BLaER1 (cell line): ENCODE results near the gene CNGB1.
"Not testable (repeated sequence)": the region's sequence is repeated elsewhere in the genome, so short reads cannot be mapped to it uniquely, and the experiment has no call there.

ENCODE experiments used
- H3K27ac ChIP-seq: shearing (Covaris generic); formaldehyde crosslinking; 2 replicates; pipeline ENCODE4 v1.8.1; 2022
- H3K27me3 ChIP-seq: shearing (Covaris generic); formaldehyde crosslinking; 2 replicates; pipeline ENCODE4 v1.8.1; 2022
- H3K36me3 ChIP-seq: shearing (Covaris generic); formaldehyde crosslinking; 2 replicates; pipeline ENCODE4 v1.8.1; 2022
- H3K4me1 ChIP-seq: shearing (Covaris generic); formaldehyde crosslinking; 2 replicates; pipeline ENCODE4 v1.8.1; 2022
- H3K4me2 ChIP-seq: shearing (Covaris generic); formaldehyde crosslinking; 2 replicates; pipeline ENCODE4 v1.8.1; 2022
- H3K4me3 ChIP-seq: shearing (Covaris generic); formaldehyde crosslinking; 2 replicates; pipeline ENCODE4 v1.8.1; 2022
- H3K9ac ChIP-seq: shearing (Covaris generic); formaldehyde crosslinking; 2 replicates; pipeline ENCODE4 v1.8.1; 2022
- H3K9me3 ChIP-seq: shearing (Covaris generic); formaldehyde crosslinking; 2 replicates; pipeline ENCODE4 v1.8.1; 2022
- H4K20me1 ChIP-seq: shearing (Covaris generic); formaldehyde crosslinking; 2 replicates; pipeline ENCODE4 v1.8.1; 2022
- Cebpa-rat ChIP-seq: shearing (Covaris generic); IDR thresholded peaks from 2 replicates; pipeline ENCODE4 v1.8.1; 2022

The CNGB1 gene

DNA sequence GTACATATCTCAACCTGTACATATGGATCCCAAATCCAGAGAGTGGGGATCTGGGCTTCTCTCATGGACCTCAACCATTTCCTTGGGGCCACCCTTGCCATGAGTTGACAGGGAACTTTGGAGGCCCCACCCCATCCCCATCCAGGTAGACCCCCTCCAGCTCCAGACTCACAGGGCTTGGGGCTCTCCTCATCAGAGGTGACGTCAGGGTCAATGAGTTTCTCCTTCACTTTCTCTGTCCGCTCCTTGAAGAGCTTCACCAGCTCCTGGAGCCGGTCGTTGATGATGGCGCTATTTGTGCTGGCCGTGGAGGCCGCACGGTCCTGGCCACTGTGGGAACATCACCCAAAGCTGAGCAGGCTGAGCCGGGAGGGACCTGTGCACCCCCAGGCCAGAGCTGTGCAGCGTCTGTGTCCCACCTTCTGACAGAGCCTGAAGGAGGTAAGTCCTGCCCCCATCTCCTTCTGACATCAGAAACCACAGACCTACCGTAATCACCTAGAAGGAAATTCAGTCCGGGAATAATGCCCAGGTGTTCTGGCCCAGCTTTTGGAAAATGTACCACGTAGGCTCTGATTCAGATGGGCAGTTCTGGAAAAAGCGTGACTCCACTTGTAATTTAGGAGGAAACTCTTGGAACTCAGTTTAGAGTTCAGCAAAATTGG, 50.6 kb downstream of the CNGB1 start:
- TF ChIP-seq Cebpa-rat = no peak
- H3K27ac ChIP-seq = no peak overlapping the region
- H3K4me3 ChIP-seq = no peak overlapping the region
- no peaks in the 10 kb centered on the region for H3K36me3 ChIP-seq
- H3K9ac ChIP-seq = no peak overlapping the region
- H3K27me3 ChIP-seq = peaks cover 27% of the 10 kb centered on the region
- peaks cover 18% of the 10 kb centered on the region; the same call in 1 of the 2 replicates for H4K20me1 ChIP-seq
- H3K4me2 ChIP-seq = no peak overlapping the region
- H3K4me1 ChIP-seq = peaks cover 25% of the 10 kb centered on the region
- peaks cover 13% of the 10 kb centered on the region for H3K9me3 ChIP-seq

DNA sequence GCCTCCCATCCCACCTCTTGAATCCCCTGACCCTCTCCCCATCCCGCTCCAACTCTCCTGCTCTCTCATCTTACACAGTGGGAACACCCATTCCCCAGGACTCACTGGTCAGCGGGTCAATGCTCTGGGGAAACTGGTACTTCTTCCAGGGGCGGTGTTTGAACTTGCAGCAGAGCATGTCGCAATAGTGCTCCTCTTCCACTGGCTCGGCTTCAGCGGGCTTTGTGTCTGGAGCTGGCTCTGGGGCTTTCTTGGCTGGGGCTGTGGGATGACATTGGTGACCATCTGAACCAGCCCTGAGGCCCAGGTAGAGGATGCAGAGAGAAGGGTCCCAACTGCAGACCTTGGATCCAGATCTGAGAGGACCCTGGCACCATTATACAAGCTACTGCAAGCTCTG, 51.9 kb downstream of the CNGB1 start:
- Histone ChIP-seq H3K4me3 (no peak overlapping the region), H3K36me3 (no peaks in the 10 kb centered on the region), H3K9me3 (peaks cover 13% of the 10 kb centered on the region), H3K4me1 (peaks cover 17% of the 10 kb centered on the region), H3K4me2 (no peak overlapping the region), H3K27me3 (peaks cover 41% of the 10 kb centered on the region), H4K20me1 (peaks cover 24% of the 10 kb centered on the region; the same call in 1 of the 2 replicates), H3K9ac (no peak overlapping the region), H3K27ac (no peak overlapping the region)
- 0 out of 2 replicates have a peak, but pooled peaks have one; percentile 47 for TF ChIP-seq Cebpa-rat

DNA sequence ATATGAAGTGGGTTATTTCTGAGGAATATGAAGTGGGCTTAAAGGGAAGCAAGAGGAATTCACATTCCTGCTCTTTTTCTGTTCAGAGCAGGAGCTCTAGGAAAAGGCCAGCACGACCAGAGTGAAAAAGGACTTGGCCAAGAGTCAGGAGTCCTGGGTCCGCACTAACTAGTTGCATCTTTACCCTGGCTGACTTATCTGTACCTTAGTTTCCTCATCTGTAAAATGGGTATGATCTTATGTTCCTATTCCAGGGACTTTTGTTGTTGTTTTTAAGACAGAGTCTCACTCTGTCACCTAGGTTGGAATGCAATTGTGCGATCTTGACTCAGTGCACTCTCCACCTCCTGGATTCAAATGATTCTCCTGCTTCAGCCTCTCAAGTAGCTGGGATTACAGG, 52.5 kb downstream of the CNGB1 start:
- TF ChIP-seq Cebpa-rat = no peak

DNA sequence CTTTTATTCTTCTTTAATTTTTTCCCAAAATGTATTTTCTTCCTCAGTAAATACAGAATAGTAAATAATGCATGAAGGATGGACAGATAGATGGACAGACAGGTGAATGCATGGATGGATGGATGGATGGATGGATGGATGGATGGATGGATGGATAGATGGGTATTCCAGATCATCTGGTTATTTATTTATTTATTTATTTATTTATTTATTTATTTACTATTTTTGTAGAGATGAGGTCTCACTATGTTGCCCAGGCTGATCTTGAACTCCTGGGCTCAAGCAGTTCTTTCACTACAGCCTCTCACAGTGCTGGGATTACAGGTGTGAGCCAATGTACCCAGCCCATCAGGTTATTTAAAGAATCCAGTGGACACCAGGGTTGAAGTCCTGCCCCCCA, 53.0 kb downstream of the CNGB1 start:
- H3K27ac ChIP-seq, H3K4me2 ChIP-seq, H3K9ac ChIP-seq, H3K36me3 ChIP-seq, H3K4me3 ChIP-seq: not testable (repeated sequence)
- peaks cover 16% of the 10 kb centered on the region for H3K4me1 ChIP-seq
- peaks cover 24% of the 10 kb centered on the region; the same call in 1 of the 2 replicates for H4K20me1 ChIP-seq
- H3K27me3 ChIP-seq = peaks cover 41% of the 10 kb centered on the region
- H3K9me3 ChIP-seq = peaks cover 13% of the 10 kb centered on the region

More for the DNA sequence above, 52.5 kb downstream of the CNGB1 start:
- no peak overlapping the region for H3K4me2 ChIP-seq
- no peaks in the 10 kb centered on the region for H3K36me3 ChIP-seq
- no peak overlapping the region for H3K4me3 ChIP-seq
- peaks cover 13% of the 10 kb centered on the region for H3K9me3 ChIP-seq
- H3K27ac ChIP-seq = no peak overlapping the region
- H4K20me1 ChIP-seq = peaks cover 24% of the 10 kb centered on the region; the same call in 1 of the 2 replicates
- peaks cover 41% of the 10 kb centered on the region for H3K27me3 ChIP-seq
- H3K9ac ChIP-seq = no peak overlapping the region
- peaks cover 16% of the 10 kb centered on the region for H3K4me1 ChIP-seq

DNA sequence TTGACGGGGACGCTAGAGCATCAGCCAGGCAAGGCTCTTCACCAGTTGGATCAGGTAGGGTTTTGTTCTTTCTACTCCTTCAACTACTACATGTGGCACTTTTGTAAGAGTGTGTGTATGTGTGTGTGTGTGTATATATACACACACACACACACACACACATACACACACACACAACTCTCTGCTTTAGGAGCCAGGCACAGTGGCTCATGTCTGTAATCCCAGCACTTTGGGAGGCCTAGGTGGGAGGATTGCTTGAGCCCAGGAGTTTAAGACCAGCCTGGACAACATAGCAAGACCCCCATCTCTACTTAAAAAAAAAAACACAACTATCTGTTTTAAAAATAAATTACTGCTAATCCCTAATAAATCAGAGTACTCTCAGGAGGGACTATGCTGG, 53.4 kb downstream of the CNGB1 start:
- not testable (repeated sequence) for H3K27ac ChIP-seq, H3K9ac ChIP-seq, H3K36me3 ChIP-seq, H3K4me3 ChIP-seq, H3K4me2 ChIP-seq
- Histone ChIP-seq H3K4me1 (peaks cover 16% of the 10 kb centered on the region), H3K9me3 (peaks cover 13% of the 10 kb centered on the region), H4K20me1 (peaks cover 24% of the 10 kb centered on the region; the same call in 1 of the 2 replicates), H3K27me3 (peaks cover 41% of the 10 kb centered on the region)

DNA sequence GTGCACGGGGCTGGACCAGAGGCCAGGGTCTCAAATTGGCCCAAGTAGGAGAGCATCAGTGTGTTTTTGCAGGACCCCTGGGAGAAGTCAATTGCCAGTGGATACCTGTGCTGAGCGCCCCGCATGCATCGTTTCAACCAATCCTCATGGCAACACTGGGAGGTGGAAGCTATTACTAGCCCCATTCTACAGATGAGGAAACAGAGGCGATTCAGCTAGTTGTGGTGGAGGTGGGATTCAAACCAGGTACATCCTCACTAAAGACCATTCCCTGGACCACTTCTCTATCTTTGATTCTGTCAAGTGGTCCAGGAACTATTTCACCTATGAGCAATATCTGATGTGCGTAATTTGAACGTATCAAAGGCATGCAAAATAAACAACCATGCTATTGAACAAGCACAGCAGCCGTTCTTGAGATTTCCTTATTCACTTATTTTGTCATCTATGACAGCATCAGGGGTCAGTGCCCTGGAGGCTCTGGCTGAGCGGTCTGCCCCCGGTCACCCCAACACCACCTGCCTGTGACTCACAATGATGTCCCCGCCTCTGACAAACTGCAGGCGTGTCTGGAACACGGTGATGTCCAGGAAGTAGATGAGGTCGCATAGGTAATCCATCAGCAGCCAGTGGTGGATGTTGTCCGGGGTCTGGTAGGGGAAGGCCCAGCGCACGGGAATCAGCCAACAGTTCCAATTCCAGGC, 54.0 kb downstream of the CNGB1 start:
- H3K4me3 ChIP-seq = no peak overlapping the region
- peaks cover 16% of the 10 kb centered on the region for H3K4me1 ChIP-seq
- peaks cover 24% of the 10 kb centered on the region; the same call in 1 of the 2 replicates for H4K20me1 ChIP-seq
- H3K36me3 ChIP-seq = no peaks in the 10 kb centered on the region
- H3K4me2 ChIP-seq = no peak overlapping the region
- no peak overlapping the region for H3K27ac ChIP-seq
- peaks cover 41% of the 10 kb centered on the region for H3K27me3 ChIP-seq
- peaks cover 13% of the 10 kb centered on the region for H3K9me3 ChIP-seq
- H3K9ac ChIP-seq = no peak overlapping the region
- no peak for TF ChIP-seq Cebpa-rat

DNA sequence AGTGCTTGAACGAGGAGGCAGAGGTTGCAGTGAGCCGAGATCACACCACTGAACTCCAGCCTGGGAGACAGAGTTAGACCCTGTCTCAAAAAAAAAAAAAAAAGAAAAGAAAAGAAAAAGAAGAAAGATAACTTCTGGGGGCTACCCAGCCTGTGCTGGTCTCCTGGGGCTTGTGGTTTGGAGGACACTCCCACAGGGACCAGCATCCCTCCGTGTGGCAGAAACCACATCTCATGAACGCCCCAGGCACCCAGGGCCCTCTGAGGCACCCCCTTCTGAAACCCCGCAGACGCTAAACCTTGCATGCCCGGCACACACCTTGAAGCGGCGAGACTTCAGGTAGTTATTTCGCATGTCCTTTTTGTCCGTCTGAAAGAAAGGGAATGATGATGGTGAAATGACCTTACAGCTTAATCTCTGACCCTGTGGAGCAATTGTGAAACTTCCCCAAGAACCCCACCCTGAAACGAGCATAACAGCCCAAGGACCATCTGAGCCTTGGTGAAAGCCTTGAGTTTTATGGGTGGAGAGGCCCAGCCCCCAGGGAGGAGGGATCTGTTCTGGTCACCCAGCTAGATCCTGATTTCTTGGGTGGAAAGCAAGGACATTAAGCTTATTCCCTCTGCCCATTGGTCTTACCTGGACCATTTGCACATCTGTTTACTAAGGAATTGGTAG, 55.0 kb downstream of the CNGB1 start:
- Histone ChIP-seq H3K9ac (no peak overlapping the region), H3K36me3 (no peaks in the 10 kb centered on the region), H3K4me3 (no peak overlapping the region), H3K4me2 (peak overlapping the region; percentile 75), H3K9me3 (peaks cover 13% of the 10 kb centered on the region), H4K20me1 (peaks cover 24% of the 10 kb centered on the region; the same call in 1 of the 2 replicates), H3K27me3 (peaks cover 41% of the 10 kb centered on the region), H3K27ac (no peak overlapping the region), H3K4me1 (peaks cover 16% of the 10 kb centered on the region)
- no peak for TF ChIP-seq Cebpa-rat

DNA sequence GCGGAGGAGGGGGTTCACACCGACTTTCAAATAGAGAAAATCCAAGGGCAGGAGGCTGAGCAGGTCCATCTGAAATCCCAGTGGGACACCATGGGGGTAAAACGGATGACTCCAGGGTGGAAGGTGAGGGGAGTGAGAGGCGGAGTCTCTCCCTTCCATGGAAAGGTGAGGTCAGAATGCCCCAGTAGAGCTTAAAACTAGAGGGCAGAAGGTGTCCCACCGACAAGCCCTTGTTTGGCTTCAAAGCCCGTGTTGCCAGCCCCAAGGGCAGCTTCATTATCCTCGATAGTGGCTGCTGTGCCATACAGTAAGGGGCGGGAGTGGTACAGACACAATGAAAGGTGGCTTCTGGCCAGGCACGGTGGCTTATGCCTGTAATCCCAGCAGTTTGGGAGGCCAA, 55.7 kb downstream of the CNGB1 start:
- H3K27me3 ChIP-seq = peaks cover 41% of the 10 kb centered on the region
- H3K4me1 ChIP-seq = peaks cover 16% of the 10 kb centered on the region
- H3K36me3 ChIP-seq = no peaks in the 10 kb centered on the region
- peaks cover 13% of the 10 kb centered on the region for H3K9me3 ChIP-seq
- peaks cover 24% of the 10 kb centered on the region; the same call in 1 of the 2 replicates for H4K20me1 ChIP-seq
- no peak for TF ChIP-seq Cebpa-rat
- H3K4me3 ChIP-seq = no peak overlapping the region
- no peak overlapping the region for H3K27ac ChIP-seq
- peak overlapping the region; percentile 75 for H3K4me2 ChIP-seq
- no peak overlapping the region for H3K9ac ChIP-seq

DNA sequence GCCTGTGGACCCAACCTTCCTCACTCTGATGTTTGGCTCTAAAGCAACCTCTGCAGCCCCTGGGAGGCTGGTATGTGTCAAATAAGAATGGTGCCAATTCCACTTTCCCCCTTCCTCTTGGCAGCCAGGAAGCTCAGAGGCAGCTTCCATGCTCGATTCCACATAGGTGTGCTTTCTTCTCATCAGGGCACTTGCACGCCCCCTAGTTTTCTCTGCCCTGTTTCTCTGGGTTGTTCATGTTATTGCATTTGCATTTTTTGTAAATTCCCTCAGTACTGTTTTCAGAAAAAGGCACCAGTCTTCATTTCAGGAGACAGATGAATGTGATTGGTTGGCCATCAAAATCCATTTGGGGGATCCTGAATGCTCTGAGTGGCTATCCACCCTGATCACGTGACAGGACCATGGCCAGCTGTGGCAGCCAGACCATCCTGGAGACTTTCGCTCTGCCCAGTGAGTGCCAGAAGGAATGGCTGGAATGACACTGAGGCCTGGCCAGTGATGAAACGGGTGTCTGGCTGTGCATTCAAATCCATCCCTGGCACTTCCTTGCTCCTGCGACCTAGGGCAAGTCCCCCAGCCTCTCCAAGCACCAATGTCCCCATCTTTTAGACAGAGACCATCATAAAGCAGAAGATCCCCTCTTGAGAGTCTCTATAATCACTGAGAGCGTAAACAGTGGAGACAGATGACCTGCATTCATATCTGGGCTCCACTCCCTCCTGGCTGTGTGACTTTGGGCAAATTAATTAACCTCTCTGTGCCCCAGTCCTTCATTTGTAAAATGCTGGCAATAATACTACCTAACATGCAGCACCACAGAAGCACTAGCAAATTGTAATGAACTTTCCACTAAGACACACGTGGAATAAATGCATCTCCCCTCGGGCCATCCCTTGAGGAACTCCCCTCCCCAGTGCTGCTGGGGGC, 56.4 kb downstream of the CNGB1 start:
- TF ChIP-seq Cebpa-rat = no peak
- Histone ChIP-seq H3K27me3 (peaks cover 39% of the 10 kb centered on the region), H3K36me3 (no peaks in the 10 kb centered on the region), H3K27ac (no peak overlapping the region), H3K9ac (no peak overlapping the region), H3K9me3 (peaks cover 9% of the 10 kb centered on the region), H3K4me2 (no peak overlapping the region), H3K4me1 (peaks cover 16% of the 10 kb centered on the region), H4K20me1 (peaks cover 24% of the 10 kb centered on the region; the same call in 1 of the 2 replicates), H3K4me3 (no peak overlapping the region)
